Naive B cell (primary cell): ENCODE measurements around the gene AICDA. TPM values are rescaled to one million over a fixed set of nuclear protein-coding genes. Genes with fewer than 3 reads are reported as not detected.
A peak's percentile ranks its signal among the peaks of the same experiment; 100 is the strongest.

Experiments used
- ATAC-seq, 2 donors: fragments of 150-1000 bp; cut with Tn5 transposase; 2 replicates each; pipeline ENCODE4 v1.10.0; 2021; ENCODE audit warnings: low read depth in 2 of 2, mild to moderate bottlenecking in 2 of 2, moderate library complexity in 2 of 2
- DNase-seq: peaks from one replicate; pipeline ENCODE4 v3.0.0; 2022
- H3K27ac Mint-ChIP-seq, 6 donors: one replicate each; pipeline ENCODE4 v1.8.0; 2020 to 2022; ENCODE audit warnings: mild to moderate bottlenecking in 6 of 6, mixed read lengths in 6 of 6, moderate library complexity in 5 of 6, inconsistent platforms in 2 of 6
- H3K27me3 Mint-ChIP-seq, 3 donors: one replicate each; pipeline ENCODE4 v1.8.0; 2021 to 2022; ENCODE audit warnings: mixed read lengths in 3 of 3, mild to moderate bottlenecking in 1 of 3
- H3K36me3 Mint-ChIP-seq, 2 donors: one replicate each; pipeline ENCODE4 v1.8.0; 2020 to 2022; ENCODE audit warnings: mixed read lengths in 2 of 2, inconsistent platforms in 1 of 2, mild to moderate bottlenecking in 1 of 2
- H3K4me1 Mint-ChIP-seq, 3 donors: one replicate each; pipeline ENCODE4 v1.8.0; 2020 to 2022; ENCODE audit warnings: mixed read lengths in 3 of 3, inconsistent platforms in 1 of 3, mild to moderate bottlenecking in 1 of 3, moderate library complexity in 1 of 3
- H3K4me3 Mint-ChIP-seq, 8 donors: one replicate each; pipeline ENCODE4 v1.8.0; 2020 to 2022; ENCODE audit warnings: mild to moderate bottlenecking in 8 of 8, mixed read lengths in 8 of 8, moderate library complexity in 8 of 8, inconsistent platforms in 2 of 8
- H3K9me3 Mint-ChIP-seq, 7 donors: one replicate each; pipeline ENCODE4 v1.8.0; 2020 to 2022; ENCODE audit warnings: mixed read lengths in 7 of 7, mild to moderate bottlenecking in 5 of 7, inconsistent platforms in 2 of 7, moderate library complexity in 1 of 7
- polyA plus RNA-seq, 6 donors: library from polyadenylated mRNA; unstranded; fragments of 300-500 nt; fragmentation: Illumina TruSeq; gene quantifications; one replicate each; pipeline ENCODE4 v1.2.3, GENCODE V29; 2021; ENCODE audit warnings: low read depth in 6 of 6

The AICDA gene
- under 1 TPM in 3 of 6 donors, not detected in 3; 0.34 to 0.79 (median 0.52) TPM for polyA plus RNA-seq

- Mint-ChIP-seq H3K4me1 (peaks cover 11 to 17% (median 12%) of the 10 kb centered on the region in 3 donors), H3K9me3 (no peaks in the 10 kb centered on the region), H3K27me3 (no peaks in the 10 kb centered on the region), H3K36me3 (no peaks in the 10 kb centered on the region), H3K27ac (no peak within 1 kb of the TSS), H3K4me3 (no peak within 1 kb of the TSS)
- no peak for DNase-seq
- no peak for ATAC-seq
Observed at GRCh38 chr12:8612629-8613028, at the start of gene AICDA. Gene AICDA (minus strand): TSS chr12:8612859. CDS start chr12:8612767, 92 bp downstream.

GRCh38 chr12:8661751-8662150 lies 49.1 kb upstream of the AICDA start:
- peaks cover 0 to 4% (median 0%) of the 10 kb centered on the region in 3 donors for H3K4me1 Mint-ChIP-seq
- H3K4me3 Mint-ChIP-seq, result no peak overlapping the region
- no peaks in the 10 kb centered on the region for H3K36me3 Mint-ChIP-seq
- H3K27ac Mint-ChIP-seq, result no peak overlapping the region
- peaks cover 0 to 8% (median 5%) of the 10 kb centered on the region in 3 donors for H3K27me3 Mint-ChIP-seq
- no peaks in the 10 kb centered on the region for H3K9me3 Mint-ChIP-seq
- ATAC-seq (no peak), DNase-seq (no peak)

- DNase-seq (no peak), ATAC-seq (no peak)
- Mint-ChIP-seq H3K4me1 (peaks cover 0 to 4% (median 0%) of the 10 kb centered on the region in 3 donors), H3K9me3 (no peaks in the 10 kb centered on the region), H3K27me3 (peaks cover 0 to 8% (median 5%) of the 10 kb centered on the region in 3 donors), H3K4me3 (no peak overlapping the region), H3K36me3 (no peaks in the 10 kb centered on the region), H3K27ac (no peak overlapping the region)
Observed at GRCh38 chr12:8661016-8661415, 48.4 kb upstream of the AICDA start.

- no peaks in the 10 kb centered on the region for H3K9me3 Mint-ChIP-seq
- ATAC-seq (no peak), DNase-seq (no peak)
- no peaks in the 10 kb centered on the region for H3K4me1 Mint-ChIP-seq
- no peak overlapping the region for H3K4me3 Mint-ChIP-seq
- H3K36me3 Mint-ChIP-seq, result no peaks in the 10 kb centered on the region
- H3K27ac Mint-ChIP-seq, result peak overlapping the region in 1 of 6 donors; percentile 48
- H3K27me3 Mint-ChIP-seq, result peaks cover 0 to 8% (median 0%) of the 10 kb centered on the region in 3 donors
Observed at GRCh38 chr12:8658346-8658745, 45.7 kb upstream of the AICDA start.

GRCh38 chr12:8655421-8655820 lies 42.8 kb upstream of the AICDA start:
- no peaks in the 10 kb centered on the region for H3K36me3 Mint-ChIP-seq
- H3K27me3 Mint-ChIP-seq, result peaks cover 0 to 9% (median 0%) of the 10 kb centered on the region in 3 donors
- ATAC-seq (no peak), DNase-seq (no peak)
- H3K9me3 Mint-ChIP-seq, result no peaks in the 10 kb centered on the region
- H3K27ac Mint-ChIP-seq, result peak overlapping the region in 1 of 6 donors; percentile 56
- no peak overlapping the region for H3K4me3 Mint-ChIP-seq
- H3K4me1 Mint-ChIP-seq, result no peaks in the 10 kb centered on the region

- no peak overlapping the region for H3K27ac Mint-ChIP-seq
- H3K27me3 Mint-ChIP-seq, result peaks cover 0 to 8% (median 5%) of the 10 kb centered on the region in 3 donors
- no peaks in the 10 kb centered on the region for H3K36me3 Mint-ChIP-seq
- DNase-seq, result no peak
- H3K4me1 Mint-ChIP-seq, result peaks cover 14 to 18% (median 16%) of the 10 kb centered on the region in 3 donors
- no peaks in the 10 kb centered on the region for H3K9me3 Mint-ChIP-seq
- H3K4me3 Mint-ChIP-seq, result no peak overlapping the region
- ATAC-seq, result no peak
Observed at GRCh38 chr12:8648576-8649205, 36.0 kb upstream of the AICDA start.

- Mint-ChIP-seq H3K4me1 (peaks cover 16 to 21% (median 17%) of the 10 kb centered on the region in 3 donors), H3K27me3 (peaks cover 0 to 8% (median 5%) of the 10 kb centered on the region in 3 donors), H3K4me3 (no peak overlapping the region), H3K36me3 (no peaks in the 10 kb centered on the region), H3K27ac (no peak overlapping the region), H3K9me3 (no peaks in the 10 kb centered on the region)
- no peak for ATAC-seq
- DNase-seq, result no peak
Observed at GRCh38 chr12:8647968-8648367, 35.3 kb upstream of the AICDA start.

- peak; percentile 45 to 63 for ATAC-seq
- Mint-ChIP-seq H3K9me3 (no peaks in the 10 kb centered on the region), H3K27me3 (peaks cover 0 to 4% (median 0%) of the 10 kb centered on the region in 3 donors), H3K36me3 (no peaks in the 10 kb centered on the region), H3K27ac (peak overlapping the region; percentile 47 to 89 (median 76)), H3K4me3 (peak overlapping the region in 5 of 8 donors; percentile 30 to 76 (median 62)), H3K4me1 (peaks cover 16 to 21% (median 17%) of the 10 kb centered on the region in 3 donors)
- no peak for DNase-seq
Observed at GRCh38 chr12:8644345-8645248, 31.9 kb upstream of the AICDA start.

- no peak for ATAC-seq
- no peaks in the 10 kb centered on the region for H3K9me3 Mint-ChIP-seq
Observed at GRCh38 chr12:8642775-8643174, 30.1 kb upstream of the AICDA start.

GRCh38 chr12:8639936-8640335 lies 27.3 kb upstream of the AICDA start:
- Mint-ChIP-seq H3K27me3 (no peaks in the 10 kb centered on the region), H3K27ac (peak overlapping the region in 1 of 6 donors; percentile 8), H3K4me3 (no peak overlapping the region)

More at GRCh38 chr12:8642775-8643174, 30.1 kb upstream of the AICDA start:
- Mint-ChIP-seq H3K27ac (no peak overlapping the region), H3K4me1 (peaks cover 16 to 21% (median 17%) of the 10 kb centered on the region in 3 donors), H3K27me3 (peaks cover 0 to 4% (median 0%) of the 10 kb centered on the region in 3 donors), H3K36me3 (no peaks in the 10 kb centered on the region), H3K4me3 (no peak overlapping the region)
- no peak for DNase-seq

GRCh38 chr12:8638951-8639350 lies 26.3 kb upstream of the AICDA start:
- H3K4me3 Mint-ChIP-seq, result no peak overlapping the region
- H3K9me3 Mint-ChIP-seq, result no peaks in the 10 kb centered on the region
- ATAC-seq (no peak), DNase-seq (no peak)
- H3K27me3 Mint-ChIP-seq, result no peaks in the 10 kb centered on the region
- H3K4me1 Mint-ChIP-seq, result peaks cover 4 to 6% (median 4%) of the 10 kb centered on the region in 3 donors
- H3K36me3 Mint-ChIP-seq, result no peaks in the 10 kb centered on the region
- no peak overlapping the region for H3K27ac Mint-ChIP-seq

More at GRCh38 chr12:8639936-8640335, 27.3 kb upstream of the AICDA start:
- Mint-ChIP-seq H3K4me1 (peaks cover 14% of the 10 kb centered on the region in 3 donors), H3K36me3 (no peaks in the 10 kb centered on the region), H3K9me3 (no peaks in the 10 kb centered on the region)
- no peak for DNase-seq
- ATAC-seq, result no peak

- ATAC-seq (no peak), DNase-seq (no peak)
- no peak overlapping the region for H3K27ac Mint-ChIP-seq
- H3K4me3 Mint-ChIP-seq, result no peak overlapping the region
- H3K9me3 Mint-ChIP-seq, result no peaks in the 10 kb centered on the region
- H3K4me1 Mint-ChIP-seq, result no peaks in the 10 kb centered on the region
- H3K27me3 Mint-ChIP-seq, result no peaks in the 10 kb centered on the region
- H3K36me3 Mint-ChIP-seq, result no peaks in the 10 kb centered on the region
Observed at GRCh38 chr12:8637666-8638065, 25.0 kb upstream of the AICDA start.

GRCh38 chr12:8637244-8637643 lies 24.6 kb upstream of the AICDA start:
- H3K36me3 Mint-ChIP-seq, result no peaks in the 10 kb centered on the region
- H3K27me3 Mint-ChIP-seq, result no peaks in the 10 kb centered on the region

More at GRCh38 chr12:8637244-8637643, 24.6 kb upstream of the AICDA start:
- Mint-ChIP-seq H3K4me3 (no peak overlapping the region), H3K27ac (no peak overlapping the region), H3K9me3 (no peaks in the 10 kb centered on the region), H3K4me1 (no peaks in the 10 kb centered on the region)
- no peak for ATAC-seq
- DNase-seq, result no peak
